OCI-LY1 (cell line): Measurements from ENCODE around the gene ABLIM2.

Experiments used
- H2AFZ ChIP-seq: fragments of 200-600 bp; sonication (generic), shearing (Covaris generic); 2 replicates; pipeline ENCODE4 v1.6.0; 2014; ENCODE audit warnings: antibody characterized with exemption, mild to moderate bottlenecking, low read length
- H3F3A ChIP-seq: fragments of 200-600 bp; sonication (generic), shearing (Covaris generic); 2 replicates; pipeline ENCODE4 v1.6.0; 2014; ENCODE audit warnings: mild to moderate bottlenecking, antibody characterized with exemption, low read length, moderate library complexity; ENCODE audit not compliant: insufficient read depth
- H3K27ac ChIP-seq: fragments of 200-600 bp; sonication (generic); 2 replicates; pipeline ENCODE4 v1.5.1; 2014; ENCODE audit warnings: low read length, mixed run types, mild to moderate bottlenecking, low read depth; ENCODE audit not compliant: poor library complexity, severe bottlenecking
- H3K27me3 ChIP-seq: fragments of 200-600 bp; sonication (generic); 2 replicates; pipeline ENCODE4 v1.6.0; 2014; ENCODE audit warnings: antibody characterized with exemption, mild to moderate bottlenecking, low read length, moderate library complexity; ENCODE audit not compliant: insufficient read depth
- H3K36me3 ChIP-seq: fragments of 200-600 bp; sonication (generic); 2 replicates; pipeline ENCODE4 v1.6.1; 2014; ENCODE audit warnings: mild to moderate bottlenecking, antibody characterized with exemption, low read length, moderate library complexity, mixed read lengths; ENCODE audit not compliant: insufficient read depth
- H3K4me1 ChIP-seq: fragments of 200-600 bp; sonication (generic); 2 replicates; pipeline ENCODE4 v1.5.1; 2014; ENCODE audit warnings: mild to moderate bottlenecking, low read length, moderate library complexity; ENCODE audit not compliant: insufficient read depth, severe bottlenecking
- H3K4me2 ChIP-seq: fragments of 200-600 bp; sonication (generic), shearing (Covaris generic); 2 replicates; pipeline ENCODE4 v1.6.1; 2014; ENCODE audit warnings: low read length
- H3K4me3 ChIP-seq: fragments of 200-600 bp; sonication (generic); 2 replicates; pipeline ENCODE4 v1.5.1; 2014; ENCODE audit warnings: low read length, low read depth, mild to moderate bottlenecking, mixed read lengths; ENCODE audit not compliant: poor library complexity, severe bottlenecking
- H3K79me2 ChIP-seq: fragments of 200-600 bp; shearing (Covaris generic); 2 replicates; pipeline ENCODE4 v1.6.1; 2016; ENCODE audit warnings: mixed run types, low read length, mixed read lengths; ENCODE audit not compliant: insufficient read depth
- H3K9ac ChIP-seq: fragments of 200-600 bp; sonication (generic), shearing (Covaris generic); 2 replicates; pipeline ENCODE4 v1.6.1; 2014; ENCODE audit warnings: mild to moderate bottlenecking, low read length, mixed read lengths
- H3K9me2 ChIP-seq: fragments of 200-600 bp; sonication (generic), shearing (Covaris generic); 2 replicates; pipeline ENCODE4 v1.6.1; 2014; ENCODE audit warnings: low read depth, mild to moderate bottlenecking, low read length, mixed read lengths
- H3K9me3 ChIP-seq: fragments of 200-600 bp; shearing (Covaris generic); 2 replicates; pipeline ENCODE4 v1.6.1; 2014; ENCODE audit warnings: low read length, mixed read lengths
- H4K20me1 ChIP-seq: fragments of 200-600 bp; sonication (generic), shearing (Covaris generic); 2 replicates; pipeline ENCODE4 v1.6.0; 2016; ENCODE audit warnings: mild to moderate bottlenecking, low read length; ENCODE audit not compliant: insufficient read depth
- CTCF ChIP-seq: fragments of 200-600 bp; sonication (generic), shearing (Covaris generic); IDR thresholded peaks from 2 replicates; pipeline ENCODE4 v1.5.1; 2017; ENCODE audit warnings: mild to moderate bottlenecking, antibody characterized with exemption, low read length, moderate library complexity, mixed read lengths
- EZH2 ChIP-seq: fragments of 200-600 bp; sonication (generic), shearing (Covaris generic); IDR thresholded peaks from 2 replicates; pipeline ENCODE4 v1.8.0; 2017; ENCODE audit warnings: borderline replicate concordance, mixed run types, mild to moderate bottlenecking, antibody characterized with exemption, low read length, moderate library complexity, mixed read lengths

ABLIM2 gene

GRCh38 chr4:8009710-8010511 is 148.7 kb downstream of the ABLIM2 start:
- H3K9me3 ChIP-seq = no peaks in the 10 kb centered on the region

GRCh38 chr4:8009097-8009496 is 149.5 kb downstream of the ABLIM2 start:
- H3K36me3 ChIP-seq = no peaks in the 10 kb centered on the region; the same call in 1 of the 2 replicates
- H3K27me3 ChIP-seq = no peaks in the 10 kb centered on the region
- TF ChIP-seq CTCF (no peak), EZH2 (no peak)
- no peak overlapping the region for H2AFZ ChIP-seq
- H3K4me1 ChIP-seq = no peaks in the 10 kb centered on the region
- H3K9me2 ChIP-seq = no peaks in the 10 kb centered on the region
- no peak overlapping the region for H3K4me3 ChIP-seq
- no peaks in the 10 kb centered on the region for H3K9me3 ChIP-seq
- H3K79me2 ChIP-seq = no peaks in the 10 kb centered on the region
- no peak overlapping the region for H3K27ac ChIP-seq
- H3K4me2 ChIP-seq = no peak overlapping the region
- no peaks in the 10 kb centered on the region for H3F3A ChIP-seq
- no peaks in the 10 kb centered on the region for H4K20me1 ChIP-seq
- H3K9ac ChIP-seq = no peak overlapping the region

More at GRCh38 chr4:8009710-8010511, 148.7 kb downstream of the ABLIM2 start:
- no peak overlapping the region for H2AFZ ChIP-seq
- H4K20me1 ChIP-seq = no peaks in the 10 kb centered on the region
- TF ChIP-seq EZH2 (no peak), CTCF (no peak)
- no peaks in the 10 kb centered on the region for H3K9me2 ChIP-seq
- H3K36me3 ChIP-seq = no peaks in the 10 kb centered on the region; the same call in 1 of the 2 replicates
- no peak overlapping the region for H3K4me3 ChIP-seq
- H3F3A ChIP-seq = no peaks in the 10 kb centered on the region
- H3K4me1 ChIP-seq = no peaks in the 10 kb centered on the region
- no peak overlapping the region for H3K27ac ChIP-seq
- H3K4me2 ChIP-seq = no peak overlapping the region
- H3K27me3 ChIP-seq = no peaks in the 10 kb centered on the region
- H3K79me2 ChIP-seq = no peaks in the 10 kb centered on the region
- no peak overlapping the region for H3K9ac ChIP-seq

- Histone ChIP-seq H3K9ac (no peak overlapping the region), H3F3A (no peaks in the 10 kb centered on the region), H4K20me1 (no peaks in the 10 kb centered on the region), H3K4me3 (no peak overlapping the region), H3K4me2 (no peak overlapping the region), H3K9me3 (no peaks in the 10 kb centered on the region), H3K4me1 (no peaks in the 10 kb centered on the region), H3K27me3 (no peaks in the 10 kb centered on the region), H3K79me2 (no peaks in the 10 kb centered on the region), H3K36me3 (no peaks in the 10 kb centered on the region; the same call in 1 of the 2 replicates), H3K27ac (no peak overlapping the region), H3K9me2 (no peaks in the 10 kb centered on the region), H2AFZ (no peak overlapping the region)
- no peak for TF ChIP-seq CTCF
Observed at GRCh38 chr4:8008391-8008790, 150.2 kb downstream of the ABLIM2 start.
